AG09319 (cell line): ENCODE measurements around the gene FIBIN.

Experiments used
- DNase-seq: peaks from one replicate; pipeline ENCODE4 v3.0.0-alpha.2; 2010; ENCODE audit warnings: low read depth; ENCODE audit errors: extremely low read depth
- TF ChIP-seq, protein P1 (sequence below): IDR thresholded peaks from 2 replicates; pipeline ENCODE4 v1.5.1; 2011; ENCODE audit warnings: low read depth, mild to moderate bottlenecking, inconsistent platforms, low read length, moderate library complexity

The FIBIN gene

DNA sequence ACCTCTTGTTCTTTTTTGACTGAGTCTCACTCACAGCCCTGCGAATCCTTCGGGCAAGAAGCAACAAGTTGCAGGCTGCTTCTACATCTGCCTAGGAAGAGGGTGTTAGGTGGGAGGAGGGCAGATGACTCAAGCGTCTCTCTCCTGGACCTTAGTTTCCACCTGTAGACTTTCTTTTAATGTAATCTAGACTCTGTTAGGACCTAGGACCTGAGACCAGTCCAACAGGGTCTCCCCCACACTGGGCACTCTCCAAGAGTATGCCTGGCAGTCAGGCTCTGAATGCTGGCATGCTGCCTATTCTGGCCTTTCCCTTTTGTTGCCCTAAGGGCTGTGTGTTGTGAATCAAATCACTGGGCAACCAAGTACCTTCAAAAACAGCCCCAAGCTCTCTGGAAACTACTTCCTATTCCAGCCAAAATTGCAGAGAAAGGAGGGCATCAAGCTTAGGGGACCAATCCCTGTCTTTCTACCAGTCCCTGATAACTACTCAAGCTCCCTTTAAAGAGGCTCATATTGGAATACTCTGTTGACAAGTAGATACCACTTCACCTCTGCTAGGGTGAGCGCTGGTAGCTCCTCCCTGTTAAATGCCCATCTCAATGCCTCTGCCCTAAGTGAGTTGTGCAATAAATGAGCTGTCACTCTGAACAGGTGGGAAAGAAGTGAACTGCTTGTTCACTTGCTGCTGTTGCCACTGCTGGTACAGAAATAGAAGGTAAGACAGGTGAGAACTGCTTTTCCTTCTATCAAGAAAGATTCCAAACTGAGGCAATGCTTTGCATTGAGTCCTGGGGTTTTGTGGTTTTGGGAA lies 46.6 kb downstream of the FIBIN start, which contains the start of gene BBOX1:
TSS of gene BBOX1 (plus strand) at position 514 of the 814 bp plus-strand sequence. CDS start 14,616 bp downstream, outside the sequence.
- DNase-seq: no peak
- TF ChIP-seq, protein P1, sequence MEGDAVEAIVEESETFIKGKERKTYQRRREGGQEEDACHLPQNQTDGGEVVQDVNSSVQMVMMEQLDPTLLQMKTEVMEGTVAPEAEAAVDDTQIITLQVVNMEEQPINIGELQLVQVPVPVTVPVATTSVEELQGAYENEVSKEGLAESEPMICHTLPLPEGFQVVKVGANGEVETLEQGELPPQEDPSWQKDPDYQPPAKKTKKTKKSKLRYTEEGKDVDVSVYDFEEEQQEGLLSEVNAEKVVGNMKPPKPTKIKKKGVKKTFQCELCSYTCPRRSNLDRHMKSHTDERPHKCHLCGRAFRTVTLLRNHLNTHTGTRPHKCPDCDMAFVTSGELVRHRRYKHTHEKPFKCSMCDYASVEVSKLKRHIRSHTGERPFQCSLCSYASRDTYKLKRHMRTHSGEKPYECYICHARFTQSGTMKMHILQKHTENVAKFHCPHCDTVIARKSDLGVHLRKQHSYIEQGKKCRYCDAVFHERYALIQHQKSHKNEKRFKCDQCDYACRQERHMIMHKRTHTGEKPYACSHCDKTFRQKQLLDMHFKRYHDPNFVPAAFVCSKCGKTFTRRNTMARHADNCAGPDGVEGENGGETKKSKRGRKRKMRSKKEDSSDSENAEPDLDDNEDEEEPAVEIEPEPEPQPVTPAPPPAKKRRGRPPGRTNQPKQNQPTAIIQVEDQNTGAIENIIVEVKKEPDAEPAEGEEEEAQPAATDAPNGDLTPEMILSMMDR: no peak

- TF ChIP-seq, protein P1: no peak
- peak; percentile 36 for DNase-seq
Measured at GRCh38 chr11:27041141-27041899, 47.4 kb downstream of the FIBIN start.
